SK-N-SH (cell line): ENCODE data around the gene MDK. TPM values are rescaled to one million over a fixed set of nuclear protein-coding genes. Genes with fewer than 3 reads are reported as not detected.
"Not testable (repeated sequence)": the region's sequence is repeated elsewhere in the genome, so short reads cannot be mapped to it uniquely, and the experiment has no call there.

Experiments used
- CTCF ChIA-PET: fragments of 300-600, 350-600 bp; formaldehyde crosslinking; extraction: SDS; loops from one replicate; lab custom pipeline; 2021; lab: Yijun Ruan, JAX
- POLR2A ChIA-PET: fragments of 350-600 bp; sonication (Branson Sonifier 250); formaldehyde crosslinking; extraction: SDS; loops from one replicate; lab custom pipeline; 2020; ENCODE audit warnings: antibody characterized with exemption, inconsistent platforms; lab: Yijun Ruan, JAX
- DNase-seq: peaks from one replicate; pipeline ENCODE4 v3.0.0; 2012
- H2AFZ ChIP-seq: fragments of 200-600 bp; sonication (generic); 2 replicates; pipeline ENCODE4 v1.8.1; 2016; ENCODE audit warnings: antibody characterized with exemption, mild to moderate bottlenecking, low read depth
- H3F3A ChIP-seq: fragments of 200-600 bp; sonication (generic); replicated peaks from 2 replicates; pipeline ENCODE3; 2016; ENCODE audit warnings: antibody characterized with exemption, mild to moderate bottlenecking; ENCODE audit not compliant: insufficient read depth
- H3K27ac ChIP-seq, 2 experiments: fragments of 200-500 bp in 1 of 2; fragments of 200-600 bp in 1 of 2; sonication (Bioruptor generic) in 1 of 2; sonication (generic), shearing (Covaris generic) in 1 of 2; 2 replicates each; pipeline versions ENCODE4 v1.5.1 to v1.6.1; 2014 to 2016; ENCODE audit warnings: low read depth in 2 of 2, inconsistent platforms in 1 of 2, low read length in 1 of 2, mild to moderate bottlenecking in 1 of 2, mixed read lengths in 1 of 2
- H3K27me3 ChIP-seq: fragments of 200-600 bp; sonication (generic), shearing (Covaris generic); 2 replicates; pipeline ENCODE4 v1.6.1; 2016; ENCODE audit warnings: mixed run types; ENCODE audit not compliant: insufficient read depth
- H3K36me3 ChIP-seq, 2 experiments: fragments of 200-500 bp in 1 of 2; fragments of 200-600 bp in 1 of 2; sonication (Bioruptor generic) in 1 of 2; sonication (generic) in 1 of 2; replicated peaks in 1 of 2; 2 replicates each; pipeline versions ENCODE3 to v1.5.1; 2014 to 2016; ENCODE audit warnings: low read length in 1 of 2, mild to moderate bottlenecking in 1 of 2; ENCODE audit not compliant: insufficient read depth in 2 of 2, control insufficient read depth in 1 of 2
- H3K4me1 ChIP-seq, 2 experiments: fragments of 200-500 bp in 1 of 2; fragments of 200-600 bp in 1 of 2; sonication (Bioruptor generic) in 1 of 2; sonication (generic), shearing (Covaris generic) in 1 of 2; 2 replicates each; pipeline versions ENCODE4 v1.5.1 to v1.6.1; 2014 to 2016; ENCODE audit warnings: low read depth in 1 of 2, low read length in 1 of 2, mixed run types in 1 of 2; ENCODE audit not compliant: insufficient read depth in 2 of 2, control insufficient read depth in 1 of 2
- H3K4me2 ChIP-seq: fragments of 200-600 bp; sonication (generic), shearing (Covaris generic); 2 replicates; pipeline ENCODE4 v1.6.1; 2017; ENCODE audit warnings: mixed run types
- H3K4me3 ChIP-seq, 2 experiments: fragments of 200-500 bp in 1 of 2; fragments of 200-600 bp in 1 of 2; sonication (Bioruptor generic) in 1 of 2; sonication (generic), shearing (Covaris generic) in 1 of 2; 2 replicates each; pipeline versions ENCODE4 v1.5.1 to v1.8.1; 2014 to 2016; ENCODE audit warnings: low read depth in 2 of 2, inconsistent platforms in 1 of 2, low read length in 1 of 2, mild to moderate bottlenecking in 1 of 2, mixed read lengths in 1 of 2, moderate library complexity in 1 of 2
- H3K79me2 ChIP-seq: fragments of 200-600 bp; sonication (generic); 2 replicates; pipeline ENCODE4 v1.8.1; 2017; ENCODE audit warnings: mild to moderate bottlenecking; ENCODE audit not compliant: insufficient read depth
- H3K9ac ChIP-seq: fragments of 200-600 bp; sonication (generic); 2 replicates; pipeline ENCODE4 v1.6.1; 2017; ENCODE audit warnings: mixed run types
- H3K9me2 ChIP-seq: fragments of 200-600 bp; sonication (generic); 2 replicates; pipeline ENCODE4 v1.6.1; 2017; ENCODE audit warnings: mixed run types
- H3K9me3 ChIP-seq: fragments of 200-600 bp; sonication (generic); 2 replicates; pipeline ENCODE4 v1.6.1; 2017; ENCODE audit warnings: mixed run types, mild to moderate bottlenecking, moderate library complexity
- H4K20me1 ChIP-seq: fragments of 200-600 bp; sonication (generic); 2 replicates; pipeline ENCODE4 v1.6.1; 2017; ENCODE audit warnings: mild to moderate bottlenecking, mixed run types; ENCODE audit not compliant: insufficient read depth
- CHD2 ChIP-seq: fragments of 150-350 bp; IDR thresholded peaks from 2 replicates; pipeline ENCODE4 v1.6.1; 2018; ENCODE audit warnings: low read length; ENCODE audit not compliant: partially characterized antibody
- EP300 ChIP-seq, 2 experiments: IDR thresholded peaks; 2 replicates each; pipeline versions ENCODE4 v1.4.0 to v1.6.1; 2012; ENCODE audit warnings: borderline replicate concordance in 1 of 2, low read depth in 1 of 2, low read length in 1 of 2
- EZH2phosphoT487 ChIP-seq: fragments of 200-600 bp; sonication (generic); IDR thresholded peaks from 2 replicates; pipeline ENCODE4 v1.6.1; 2017; ENCODE audit warnings: low read depth, mixed run types, mild to moderate bottlenecking, antibody characterized with exemption, moderate library complexity, borderline replicate concordance
- FOXM1 ChIP-seq: IDR thresholded peaks from 2 replicates; pipeline ENCODE4 v1.4.0; 2012; ENCODE audit warnings: low read depth, mild to moderate bottlenecking
- IRF3 ChIP-seq: fragments of 150-350 bp; IDR thresholded peaks from 2 replicates; pipeline ENCODE4 v1.6.1; 2016; ENCODE audit warnings: mild to moderate bottlenecking, low read depth, low read length
- MEF2A ChIP-seq: IDR thresholded peaks from 2 replicates; pipeline ENCODE4 v1.4.0; 2012; ENCODE audit warnings: low read depth, borderline replicate concordance
- NFIC ChIP-seq: IDR thresholded peaks from 2 replicates; pipeline ENCODE4 v1.4.0; 2012; ENCODE audit warnings: borderline replicate concordance
- POLR2AphosphoS5 ChIP-seq: IDR thresholded peaks from 2 replicates; pipeline ENCODE4 v1.6.1; 2012; ENCODE audit warnings: low read depth, low read length
- RAD21 ChIP-seq: IDR thresholded peaks from 2 replicates; pipeline ENCODE4 v1.6.1; 2012; ENCODE audit warnings: mild to moderate bottlenecking, low read length
- REST ChIP-seq: IDR thresholded peaks from 2 replicates; pipeline ENCODE4 v1.6.1; 2012; ENCODE audit warnings: mild to moderate bottlenecking, low read depth, low read length, moderate library complexity
- RXRA ChIP-seq: IDR thresholded peaks from 2 replicates; pipeline ENCODE4 v1.4.0; 2012; ENCODE audit warnings: low read depth, mild to moderate bottlenecking, borderline replicate concordance
- USF1 ChIP-seq: IDR thresholded peaks from 2 replicates; pipeline ENCODE4 v1.4.0; 2012; ENCODE audit warnings: low read depth, borderline replicate concordance
- USF2 ChIP-seq: fragments of 150-350 bp; IDR thresholded peaks from 2 replicates; pipeline ENCODE4 v1.6.1; 2017; ENCODE audit warnings: antibody characterized with exemption, low read length, low read depth, borderline replicate concordance
- WGBS: methylation state at CpG from one replicate; pipeline ENCODE4 v1.1.6; 2017; ENCODE audit warnings: low lambda C conversion rate; 5-methylcytosine and 5-hydroxymethylcytosine counted together
- polyA plus RNA-seq, 3 experiments: library from polyadenylated mRNA; depleted of rRNA; stranded (reverse); fragments of >200 nt; gene quantifications; 2 replicates each; pipeline ENCODE4 v1.2.3, GENCODE V29; 2012
- TF ChIP-seq, protein P1 (sequence below): fragments of 200-600 bp; sonication (generic); IDR thresholded peaks from 2 replicates; pipeline ENCODE4 v1.6.1; 2017; ENCODE audit warnings: antibody characterized with exemption, mild to moderate bottlenecking, moderate library complexity

MDK gene
- polyA plus RNA-seq, 1 of the 3 experiments (the other 2 are of a cell fraction), result 2,395 TPM

DNA sequence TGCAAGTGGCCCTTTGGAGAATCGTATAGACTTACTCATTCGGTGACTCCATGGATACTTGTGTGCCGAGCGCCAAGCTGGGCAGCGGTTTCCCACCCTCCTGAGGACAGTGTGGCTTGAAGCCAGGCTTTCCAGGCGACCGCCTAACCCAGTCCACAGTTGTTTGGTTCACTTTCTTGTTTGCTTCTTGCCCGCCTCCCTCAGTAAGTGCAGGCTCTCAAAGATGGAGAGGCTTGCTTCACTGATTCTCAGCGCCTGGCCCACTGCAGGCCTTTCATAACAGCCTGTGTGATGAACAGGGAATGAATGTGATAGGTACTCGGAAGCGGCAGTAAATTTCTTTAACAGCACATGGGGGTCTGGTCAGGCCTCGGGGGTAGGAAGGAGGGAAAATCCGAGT lies 11.2 kb upstream of the MDK start:
- no peak for DNase-seq
- no peaks in the 10 kb centered on the region for H3K79me2 ChIP-seq
- no peak for TF ChIP-seq USF1
- no peak for TF ChIP-seq EZH2phosphoT487
- TF ChIP-seq, protein P1, sequence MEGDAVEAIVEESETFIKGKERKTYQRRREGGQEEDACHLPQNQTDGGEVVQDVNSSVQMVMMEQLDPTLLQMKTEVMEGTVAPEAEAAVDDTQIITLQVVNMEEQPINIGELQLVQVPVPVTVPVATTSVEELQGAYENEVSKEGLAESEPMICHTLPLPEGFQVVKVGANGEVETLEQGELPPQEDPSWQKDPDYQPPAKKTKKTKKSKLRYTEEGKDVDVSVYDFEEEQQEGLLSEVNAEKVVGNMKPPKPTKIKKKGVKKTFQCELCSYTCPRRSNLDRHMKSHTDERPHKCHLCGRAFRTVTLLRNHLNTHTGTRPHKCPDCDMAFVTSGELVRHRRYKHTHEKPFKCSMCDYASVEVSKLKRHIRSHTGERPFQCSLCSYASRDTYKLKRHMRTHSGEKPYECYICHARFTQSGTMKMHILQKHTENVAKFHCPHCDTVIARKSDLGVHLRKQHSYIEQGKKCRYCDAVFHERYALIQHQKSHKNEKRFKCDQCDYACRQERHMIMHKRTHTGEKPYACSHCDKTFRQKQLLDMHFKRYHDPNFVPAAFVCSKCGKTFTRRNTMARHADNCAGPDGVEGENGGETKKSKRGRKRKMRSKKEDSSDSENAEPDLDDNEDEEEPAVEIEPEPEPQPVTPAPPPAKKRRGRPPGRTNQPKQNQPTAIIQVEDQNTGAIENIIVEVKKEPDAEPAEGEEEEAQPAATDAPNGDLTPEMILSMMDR, result no peak
- no peak for TF ChIP-seq POLR2AphosphoS5
- no peak for TF ChIP-seq NFIC
- no peak for TF ChIP-seq REST
- no peak for TF ChIP-seq USF2
- no peak for TF ChIP-seq RAD21
- no peak for TF ChIP-seq MEF2A
- TF ChIP-seq FOXM1, result no peak
- no peak for TF ChIP-seq EP300 (IDR thresholded peaks at IDR 0.05; ENCODE audit: borderline replicate concordance in 1 of 2, low read depth in 1 of 2, low read length in 1 of 2)
- TF ChIP-seq RXRA, result no peak
- no peak for TF ChIP-seq IRF3
- TF ChIP-seq CHD2, result no peak
- no peak overlapping the region for H3K4me2 ChIP-seq
- H3K27ac ChIP-seq, result no peak overlapping the region
- H3K4me1 ChIP-seq, result peaks cover 4 to 15% of the 10 kb centered on the region in 2 experiments; a peak in 2 of 4 replicates
- no peaks in the 10 kb centered on the region for H3K27me3 ChIP-seq
- H3K9me3 ChIP-seq, result no peaks in the 10 kb centered on the region
- H3K36me3 ChIP-seq, result peaks cover 5 to 15% of the 10 kb centered on the region in 2 experiments
- ChIA-PET CTCF (interaction anchor here (1.2 to 18.0 kb wide), 7 partner anchors 9 to 168 kb away, joined by 3 to 423 read pairs (median 18); partner anchors contain the start of genes CHRM4, DGKZ and MDK), POLR2A (no interaction called here)
- no peak overlapping the region for H3K9ac ChIP-seq
- WGBS, result 81% methylated on average over 13 of the region's 13 CpGs
- H3K4me3 ChIP-seq, result no peak overlapping the region
- no peaks in the 10 kb centered on the region for H3K9me2 ChIP-seq
- peaks cover 8% of the 10 kb centered on the region for H3F3A ChIP-seq
- no peaks in the 10 kb centered on the region for H4K20me1 ChIP-seq
- no peak overlapping the region for H2AFZ ChIP-seq

- H3K9me2 ChIP-seq, H3K9me3 ChIP-seq, H3F3A ChIP-seq, H2AFZ ChIP-seq, H3K27ac ChIP-seq, H3K4me2 ChIP-seq, H3K4me3 ChIP-seq, H3K27me3 ChIP-seq, H3K79me2 ChIP-seq, H4K20me1 ChIP-seq, POLR2A ChIA-PET, H3K9ac ChIP-seq, DNase-seq: not testable (repeated sequence)
- H3K4me1 ChIP-seq, result peaks cover 4 to 15% of the 10 kb centered on the region in 2 experiments; a peak in 2 of 4 replicates
- CTCF ChIA-PET, result interaction anchor here (1.1 to 18.0 kb wide), 2 partner anchors 21 to 132 kb away, joined by 3 to 423 read pairs; partner anchors contain the start of gene DGKZ
- 98% methylated on average over 10 of the region's 19 CpGs for WGBS
- peaks cover 5 to 23% of the 10 kb centered on the region in 2 experiments for H3K36me3 ChIP-seq
Measured at GRCh38 chr11:46371262-46371661, 10.2 kb upstream of the MDK start.
